Nephron progenitor cell (in vitro differentiated cells): ENCODE results near the gene GRM7.

Experiments
- DNase-seq: peaks from one replicate; pipeline ENCODE4 v3.0.0; 2021
- H3K27ac Mint-ChIP-seq: 2 replicates; pipeline ENCODE4 v1.8.0; 2021; ENCODE audit warnings: mild to moderate bottlenecking, moderate library complexity, mixed read lengths
- H3K27me3 Mint-ChIP-seq: 2 replicates; pipeline ENCODE4 v1.8.0; 2021; ENCODE audit warnings: mild to moderate bottlenecking, low read depth, mixed read lengths; ENCODE audit not compliant: poor library complexity
- H3K36me3 Mint-ChIP-seq: 2 replicates; pipeline ENCODE4 v1.8.0; 2021; ENCODE audit warnings: low read depth, mixed read lengths
- H3K4me1 Mint-ChIP-seq: 2 replicates; pipeline ENCODE4 v1.8.0; 2021; ENCODE audit warnings: mixed read lengths
- H3K4me3 Mint-ChIP-seq: 2 replicates; pipeline ENCODE4 v1.8.0; 2021; ENCODE audit warnings: mild to moderate bottlenecking, moderate library complexity, mixed read lengths
- H3K9me3 Mint-ChIP-seq: 2 replicates; pipeline ENCODE4 v1.8.0; 2021; ENCODE audit warnings: mild to moderate bottlenecking, moderate library complexity, mixed read lengths
- CTCF ChIP-seq: fragments of 200-600 bp; sonication (generic); IDR thresholded peaks from 2 replicates; pipeline ENCODE4 v1.5.0; 2021; ENCODE audit warnings: antibody characterized with exemption

GRM7 gene

GRCh38 chr3:7439101-7439680 is 578.3 kb downstream of the GRM7 start:
- Mint-ChIP-seq H3K27me3 (no peaks in the 10 kb centered on the region), H3K36me3 (no peaks in the 10 kb centered on the region), H3K9me3 (peaks cover 6% of the 10 kb centered on the region), H3K4me1 (peaks cover 24% of the 10 kb centered on the region), H3K4me3 (no peak overlapping the region), H3K27ac (peak overlapping the region; percentile 6)
- DNase-seq, result no peak
- TF ChIP-seq CTCF, result no peak

- no peak overlapping the region for H3K27ac Mint-ChIP-seq
- no peaks in the 10 kb centered on the region for H3K36me3 Mint-ChIP-seq
- H3K9me3 Mint-ChIP-seq, result peaks cover 6% of the 10 kb centered on the region
- H3K4me1 Mint-ChIP-seq, result peaks cover 21% of the 10 kb centered on the region
- H3K27me3 Mint-ChIP-seq, result no peaks in the 10 kb centered on the region
- DNase-seq, result no peak
- TF ChIP-seq CTCF, result no peak
- H3K4me3 Mint-ChIP-seq, result no peak overlapping the region
These were observed 584.0 kb downstream of the GRM7 start for GRCh38 chr3:7444886-7445285.

- H3K4me3 Mint-ChIP-seq, result no peak overlapping the region
- no peaks in the 10 kb centered on the region for H3K27me3 Mint-ChIP-seq
- H3K9me3 Mint-ChIP-seq, result peaks cover 6% of the 10 kb centered on the region
- no peaks in the 10 kb centered on the region for H3K36me3 Mint-ChIP-seq
- H3K27ac Mint-ChIP-seq, result no peak overlapping the region
- no peak for TF ChIP-seq CTCF
- peaks cover 16% of the 10 kb centered on the region for H3K4me1 Mint-ChIP-seq
- DNase-seq, result no peak
These were observed 584.4 kb downstream of the GRM7 start for GRCh38 chr3:7445331-7445730.

- peaks cover 14% of the 10 kb centered on the region for H3K4me1 Mint-ChIP-seq
These were observed 586.4 kb downstream of the GRM7 start for GRCh38 chr3:7447197-7447769.

GRCh38 chr3:7456386-7456785 is 595.5 kb downstream of the GRM7 start:
- no peak overlapping the region for H3K27ac Mint-ChIP-seq
- no peaks in the 10 kb centered on the region for H3K36me3 Mint-ChIP-seq
- no peaks in the 10 kb centered on the region for H3K4me1 Mint-ChIP-seq
- H3K9me3 Mint-ChIP-seq, result no peaks in the 10 kb centered on the region
- H3K27me3 Mint-ChIP-seq, result no peaks in the 10 kb centered on the region
- no peak for DNase-seq
- H3K4me3 Mint-ChIP-seq, result no peak overlapping the region
- TF ChIP-seq CTCF, result no peak

More at GRCh38 chr3:7447197-7447769, 586.4 kb downstream of the GRM7 start:
- Mint-ChIP-seq H3K27ac (no peak overlapping the region), H3K9me3 (no peaks in the 10 kb centered on the region), H3K36me3 (no peaks in the 10 kb centered on the region), H3K4me3 (no peak overlapping the region), H3K27me3 (no peaks in the 10 kb centered on the region)
- TF ChIP-seq CTCF, result no peak
- DNase-seq, result no peak

- Mint-ChIP-seq H3K4me1 (no peaks in the 10 kb centered on the region), H3K4me3 (no peak overlapping the region), H3K27ac (no peak overlapping the region), H3K36me3 (no peaks in the 10 kb centered on the region), H3K27me3 (no peaks in the 10 kb centered on the region), H3K9me3 (no peaks in the 10 kb centered on the region)
- DNase-seq, result no peak
- TF ChIP-seq CTCF, result no peak
These were observed 600.4 kb downstream of the GRM7 start for GRCh38 chr3:7461202-7461825.
